NCI-H1694 treated with DMSO at 0.1 percent for 48 hours (cell line): ENCODE measurements around the gene CEP95.

Experiments used
- DNase-seq: peaks from one replicate; lab custom pipeline; 2025; lab: John Stamatoyannopoulos, UW

The CEP95 gene

DNA sequence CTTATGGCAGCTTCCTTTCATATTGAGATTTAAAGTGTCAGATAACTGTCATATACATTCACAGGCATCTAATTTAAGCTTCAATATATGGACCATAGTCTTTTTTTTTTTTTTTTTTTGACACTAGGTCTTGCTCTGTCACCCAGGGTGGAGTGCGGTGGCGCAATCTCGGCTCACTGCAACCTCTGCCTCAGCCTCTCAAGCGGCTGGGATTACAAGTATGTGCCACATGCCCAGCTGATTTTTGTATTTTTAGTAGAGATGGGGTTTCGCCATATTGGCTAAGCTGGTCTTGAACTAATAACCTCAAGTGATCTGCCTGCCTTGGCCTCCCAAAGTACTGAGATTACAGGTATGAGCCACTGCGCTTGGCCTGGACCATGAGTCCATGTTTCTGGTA, 13.6 kb downstream of the CEP95 start:
- DNase-seq = no peak

DNA sequence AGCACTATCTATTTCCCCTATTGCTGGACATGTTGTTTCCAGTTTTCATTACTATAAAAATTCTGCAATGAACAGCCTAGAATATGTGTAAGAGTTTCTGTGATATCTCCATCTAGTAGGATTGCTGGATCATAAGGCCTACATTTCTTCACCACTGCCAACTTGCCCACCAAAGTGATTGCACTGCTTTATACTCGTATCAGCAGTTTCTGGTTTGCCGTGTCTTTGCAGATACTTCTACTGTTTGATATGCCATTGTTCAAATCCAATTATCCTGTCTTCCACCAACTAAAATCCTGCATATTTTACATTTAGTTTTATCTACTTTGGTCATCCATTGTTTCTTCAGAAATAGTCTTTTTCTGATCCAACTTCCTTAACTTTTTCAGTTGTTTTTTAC, 21.1 kb downstream of the CEP95 start:
- no peak for DNase-seq

GRCh38 chr17:64529221-64529620, 22.4 kb downstream of the CEP95 start:
- DNase-seq = no peak

DNA sequence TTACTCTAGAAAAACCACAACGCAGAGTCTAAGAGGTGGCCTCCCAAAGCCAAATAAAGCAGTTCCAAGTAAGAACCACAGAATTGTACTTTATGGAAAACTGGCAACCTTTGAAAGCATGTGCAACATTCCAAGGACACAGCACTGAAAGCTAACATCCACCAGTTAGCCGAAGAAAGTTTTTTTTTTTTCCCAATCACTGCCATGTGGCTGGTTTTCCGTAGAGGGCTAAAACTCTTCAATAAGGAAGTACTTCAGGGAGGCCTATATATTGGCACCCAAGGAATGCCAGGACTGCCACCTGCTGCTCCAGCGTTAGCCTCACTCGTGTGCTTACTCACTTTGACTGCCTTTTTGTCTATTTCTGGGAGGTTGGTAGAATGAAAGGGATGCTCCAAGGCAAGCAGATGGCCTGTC, 25.2 kb downstream of the CEP95 start:
- DNase-seq = no peak

GRCh38 chr17:64532409-64532808, 25.6 kb downstream of the CEP95 start:
- DNase-seq = no peak

DNA sequence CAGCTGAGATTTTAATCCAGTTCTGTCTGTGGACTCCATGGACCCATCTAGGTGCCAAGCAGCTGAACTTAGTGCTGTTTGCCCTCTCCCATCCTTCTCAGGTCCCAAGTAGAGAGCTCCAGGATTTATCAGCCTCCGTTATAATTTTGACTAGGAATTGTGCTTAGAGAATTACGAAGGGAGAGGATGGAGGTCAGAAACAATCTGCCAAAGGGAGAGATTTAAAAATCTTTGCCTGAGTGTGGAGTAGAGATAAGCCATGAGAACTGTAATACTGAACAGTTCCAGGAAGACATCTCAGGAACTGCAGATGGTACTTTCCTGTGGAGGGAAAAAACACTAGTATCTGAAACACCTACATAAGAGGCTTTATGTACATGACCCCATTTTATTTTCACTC, 27.0 kb downstream of the CEP95 start:
- DNase-seq = no peak

GRCh38 chr17:64534187-64534586, 27.4 kb downstream of the CEP95 start:
- no peak for DNase-seq

- DNase-seq = no peak
Measured at GRCh38 chr17:64535357-64535756, 28.6 kb downstream of the CEP95 start.

- no peak for DNase-seq
Measured at GRCh38 chr17:64536913-64537312, 30.1 kb downstream of the CEP95 start.

DNA sequence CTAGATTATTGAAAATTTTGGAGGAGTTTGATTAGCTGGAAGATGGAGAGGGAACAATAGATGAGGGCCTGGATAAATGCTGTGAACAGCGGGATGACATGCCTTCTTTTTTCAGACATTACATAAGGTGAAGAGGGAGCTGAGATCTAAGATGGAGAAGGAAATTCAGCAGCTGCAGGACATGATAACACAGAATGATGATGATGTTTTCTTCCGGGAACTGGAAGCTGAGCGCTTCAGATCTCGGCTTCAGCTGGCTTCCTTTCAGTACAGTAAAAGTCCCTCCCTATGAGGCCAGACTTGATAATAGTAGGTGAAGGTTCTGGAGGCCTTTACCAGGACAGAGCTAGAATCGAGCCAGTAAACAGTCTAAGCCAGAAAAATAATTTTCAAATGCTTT, 30.7 kb downstream of the CEP95 start:
- DNase-seq = no peak

DNA sequence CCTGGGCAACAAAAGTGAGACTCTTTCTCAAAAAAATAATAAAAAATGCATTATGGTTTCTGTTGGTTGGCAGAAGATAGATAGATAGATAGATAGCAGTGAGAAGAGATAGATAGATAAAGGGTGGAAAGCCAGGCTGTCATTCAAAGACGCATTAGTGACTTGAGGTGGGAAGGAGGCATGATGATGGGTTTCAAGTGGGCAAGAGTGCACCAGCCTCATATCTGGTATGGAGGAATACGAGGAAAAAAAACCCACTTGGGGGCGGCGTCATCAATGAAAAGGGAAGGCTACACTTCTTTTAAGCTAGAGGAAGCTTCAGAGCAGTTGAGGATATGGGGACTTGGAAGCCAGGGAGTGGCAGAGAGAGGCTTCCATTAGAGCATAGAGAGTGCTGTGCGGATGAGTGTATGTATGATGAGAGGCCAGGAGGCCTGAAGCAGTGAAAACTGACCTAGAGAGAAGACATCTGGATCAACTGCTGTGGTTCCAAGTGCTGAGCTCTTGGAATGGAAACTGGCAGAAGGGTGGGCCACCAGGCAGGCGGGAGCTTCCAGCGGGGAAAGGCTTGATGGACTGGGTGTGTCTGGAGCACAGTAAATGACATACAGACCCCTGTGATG, 31.8 kb downstream of the CEP95 start:
- no peak for DNase-seq

GRCh38 chr17:64540118-64540776, 33.5 kb downstream of the CEP95 start:
- DNase-seq = no peak

GRCh38 chr17:64544742-64545141, 38.0 kb downstream of the CEP95 start:
- DNase-seq = no peak

GRCh38 chr17:64546716-64547115, 39.9 kb downstream of the CEP95 start:
- DNase-seq = no peak

- DNase-seq = no peak
Measured at GRCh38 chr17:64547319-64547718, 40.5 kb downstream of the CEP95 start.

DNA sequence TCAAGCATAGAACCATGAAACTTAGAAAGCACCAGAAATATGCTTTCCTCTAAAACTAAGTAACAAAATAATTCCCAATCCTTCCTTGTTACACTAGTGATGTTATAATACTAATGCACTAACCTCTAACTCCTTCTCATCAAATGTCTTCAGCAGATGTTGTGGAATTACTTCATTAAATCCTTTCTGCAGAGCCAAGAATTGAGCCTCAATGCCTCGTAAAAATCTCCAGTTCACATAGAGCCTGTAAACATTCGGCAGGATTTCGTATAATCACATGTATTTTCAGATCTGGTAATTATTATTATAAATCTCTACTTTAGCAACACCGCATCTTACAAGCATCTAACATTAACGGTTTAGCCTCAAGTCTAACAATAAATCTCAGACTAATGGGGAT, 44.7 kb downstream of the CEP95 start:
- DNase-seq = no peak

DNA sequence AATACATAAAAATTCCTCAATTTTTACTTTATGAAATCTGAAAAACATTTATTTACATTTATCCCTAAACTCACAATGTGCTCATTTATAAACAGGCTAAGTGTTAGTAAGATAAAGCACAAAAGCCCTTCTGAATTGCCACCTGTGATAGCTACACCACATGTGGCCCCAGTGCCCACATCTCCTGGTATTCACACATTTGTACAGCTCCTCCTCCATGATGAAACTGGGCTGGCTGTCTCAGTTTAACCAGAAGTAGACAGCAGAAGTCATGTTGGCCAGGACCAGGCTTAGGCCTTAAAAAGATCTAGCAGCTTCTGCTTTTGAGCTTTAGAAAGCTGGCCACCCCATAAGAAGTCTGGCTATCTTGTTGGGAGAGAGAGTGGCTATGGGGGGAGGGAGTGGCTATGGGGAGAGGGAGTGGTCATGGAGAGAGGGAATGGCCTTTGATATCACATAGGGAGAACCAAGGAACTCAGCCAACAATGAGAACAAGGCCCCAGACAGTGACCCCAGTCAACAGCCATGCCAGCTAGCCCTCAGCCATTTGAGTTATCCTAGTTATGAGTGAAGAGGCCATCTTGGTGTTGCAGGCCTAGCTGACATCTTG, 47.4 kb downstream of the CEP95 start:
- DNase-seq = no peak

DNA sequence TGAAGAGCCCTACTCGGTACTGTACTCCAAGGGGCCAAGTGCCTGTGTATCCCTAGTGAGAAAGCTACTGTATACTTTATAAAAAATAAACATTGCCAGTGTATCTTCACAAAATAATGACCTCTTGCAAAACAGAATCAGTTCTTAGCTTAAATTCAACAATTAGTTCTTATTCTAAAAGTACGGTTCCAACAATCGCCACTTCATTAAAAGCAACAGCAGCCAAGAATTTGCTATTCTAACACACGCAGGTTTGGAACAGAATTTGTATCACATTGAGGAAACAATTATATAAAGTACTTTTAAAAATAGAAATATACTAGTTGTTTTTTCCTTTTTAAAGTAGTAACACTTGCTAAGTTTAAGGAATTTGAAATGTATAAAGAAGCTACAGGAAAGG, 48.5 kb downstream of the CEP95 start:
- no peak for DNase-seq

GRCh38 chr17:64564098-64564497, 57.3 kb downstream of the CEP95 start:
- DNase-seq = no peak

DNA sequence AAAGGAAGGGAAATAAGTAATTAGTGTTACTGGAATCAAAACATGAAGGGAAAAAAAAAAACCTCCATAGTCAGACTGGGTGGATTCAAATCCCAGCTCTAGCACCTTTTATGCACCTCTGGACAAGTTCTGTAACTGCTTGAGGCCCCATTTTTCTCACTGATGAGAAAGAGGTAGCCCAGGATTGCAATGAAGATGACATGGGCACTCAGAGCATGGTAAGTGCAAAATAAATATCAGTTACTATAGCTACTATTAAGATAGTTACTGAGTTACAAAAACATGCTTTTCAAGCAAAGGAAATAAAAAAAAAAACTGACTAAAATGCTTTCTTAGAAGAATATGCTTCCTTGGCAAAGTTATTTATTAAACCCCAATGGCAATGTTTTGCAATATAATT, 58.8 kb downstream of the CEP95 start:
- no peak for DNase-seq

GRCh38 chr17:64571746-64572145, 65.0 kb downstream of the CEP95 start:
- DNase-seq = no peak

DNA sequence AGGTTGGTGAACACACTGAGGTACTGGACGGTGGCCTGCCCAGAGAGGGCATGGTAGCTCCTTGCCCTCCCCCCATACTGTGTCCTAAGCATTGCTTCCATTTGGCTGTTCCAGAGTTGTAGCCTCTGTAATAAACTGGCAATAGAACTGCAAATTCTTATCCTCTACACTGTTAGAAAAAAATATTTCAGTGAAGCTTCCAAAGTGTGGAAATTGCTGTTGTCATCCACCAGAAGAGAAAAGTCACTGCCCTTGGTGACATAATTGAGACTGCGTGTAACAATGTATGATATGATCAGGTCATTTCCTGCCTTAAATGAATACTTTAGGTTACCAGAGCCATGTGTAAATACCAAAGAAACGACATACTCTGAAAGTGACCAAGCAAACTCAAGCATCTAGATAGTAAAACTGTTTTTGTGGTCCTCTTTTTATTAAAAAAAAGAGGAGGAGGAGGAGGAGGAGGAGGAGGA, 65.9 kb downstream of the CEP95 start:
- no peak for DNase-seq

DNA sequence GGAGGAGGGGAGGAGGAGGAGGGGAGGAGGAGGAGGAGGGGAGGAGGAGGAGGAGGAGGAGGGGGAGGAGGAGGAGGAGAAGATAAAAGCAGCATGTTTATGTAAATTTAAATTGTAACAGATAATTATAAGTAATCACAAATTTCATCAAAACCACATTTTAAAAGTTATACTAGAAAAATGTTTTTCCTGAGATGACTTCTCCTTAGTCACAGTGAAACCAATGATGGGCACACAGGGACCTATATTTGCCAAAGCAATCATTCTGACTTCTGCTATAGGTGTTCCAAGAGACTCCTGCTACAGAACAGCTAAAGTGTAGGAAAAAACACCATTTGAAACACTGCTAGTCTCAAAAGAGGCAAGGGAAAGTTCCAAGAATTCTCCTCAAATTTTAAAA, 66.4 kb downstream of the CEP95 start:
- DNase-seq = no peak

DNA sequence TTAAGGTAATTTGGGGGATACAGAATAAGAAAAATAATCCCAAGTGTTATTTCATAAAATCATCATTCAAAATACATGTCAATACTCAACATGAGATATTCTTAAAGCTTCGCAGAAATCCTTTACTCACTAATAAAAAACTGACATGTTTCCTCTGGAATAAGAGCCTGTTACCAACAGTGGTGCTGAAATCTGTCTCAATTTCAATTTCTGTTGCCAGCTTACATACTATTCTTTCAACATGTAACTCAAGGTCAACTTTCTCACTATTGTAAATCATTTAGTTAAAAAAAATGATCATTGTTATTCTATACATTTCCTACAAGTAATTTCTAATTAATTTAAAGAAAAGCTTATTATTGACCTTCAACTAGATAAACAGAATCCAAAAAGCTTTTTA, 67.9 kb downstream of the CEP95 start:
- DNase-seq = no peak
